ENCODE measurements around the gene INSM1.

INSM1 gene

DNA sequence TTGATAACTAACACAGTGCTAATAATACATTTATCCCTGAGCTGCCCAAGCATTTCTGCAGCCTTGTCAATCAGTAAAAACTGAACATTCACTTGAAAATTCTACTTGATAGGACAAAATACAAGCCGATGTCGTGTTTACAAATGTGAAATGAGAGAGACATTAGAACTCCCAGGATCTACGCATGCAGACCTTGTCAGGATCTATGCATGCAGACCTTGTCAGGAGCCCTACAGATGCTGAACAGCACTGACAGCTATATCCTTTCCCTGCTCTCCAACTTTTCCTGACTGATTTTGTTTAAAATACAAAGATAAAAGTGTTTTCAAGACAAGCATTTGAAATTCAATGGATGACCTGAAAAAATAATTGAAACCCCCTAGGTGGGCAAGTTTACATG lies 28.9 kb downstream of the INSM1 start:
- TF ChIP-seq, protein P1, sequence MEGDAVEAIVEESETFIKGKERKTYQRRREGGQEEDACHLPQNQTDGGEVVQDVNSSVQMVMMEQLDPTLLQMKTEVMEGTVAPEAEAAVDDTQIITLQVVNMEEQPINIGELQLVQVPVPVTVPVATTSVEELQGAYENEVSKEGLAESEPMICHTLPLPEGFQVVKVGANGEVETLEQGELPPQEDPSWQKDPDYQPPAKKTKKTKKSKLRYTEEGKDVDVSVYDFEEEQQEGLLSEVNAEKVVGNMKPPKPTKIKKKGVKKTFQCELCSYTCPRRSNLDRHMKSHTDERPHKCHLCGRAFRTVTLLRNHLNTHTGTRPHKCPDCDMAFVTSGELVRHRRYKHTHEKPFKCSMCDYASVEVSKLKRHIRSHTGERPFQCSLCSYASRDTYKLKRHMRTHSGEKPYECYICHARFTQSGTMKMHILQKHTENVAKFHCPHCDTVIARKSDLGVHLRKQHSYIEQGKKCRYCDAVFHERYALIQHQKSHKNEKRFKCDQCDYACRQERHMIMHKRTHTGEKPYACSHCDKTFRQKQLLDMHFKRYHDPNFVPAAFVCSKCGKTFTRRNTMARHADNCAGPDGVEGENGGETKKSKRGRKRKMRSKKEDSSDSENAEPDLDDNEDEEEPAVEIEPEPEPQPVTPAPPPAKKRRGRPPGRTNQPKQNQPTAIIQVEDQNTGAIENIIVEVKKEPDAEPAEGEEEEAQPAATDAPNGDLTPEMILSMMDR (IDR thresholded peaks at IDR 0.05; ENCODE audit: low read depth, low read length, missing control alignments), result no peak
- no peak for DNase-seq (ENCODE audit: low read depth)
- in situ Hi-C loops (cut with HindIII; ENCODE audit: low sequenced_read_pairs), result no loop called here
- no peak overlapping the region for H3K4me3 ChIP-seq (ENCODE audit: low read depth, low read length)

DNA sequence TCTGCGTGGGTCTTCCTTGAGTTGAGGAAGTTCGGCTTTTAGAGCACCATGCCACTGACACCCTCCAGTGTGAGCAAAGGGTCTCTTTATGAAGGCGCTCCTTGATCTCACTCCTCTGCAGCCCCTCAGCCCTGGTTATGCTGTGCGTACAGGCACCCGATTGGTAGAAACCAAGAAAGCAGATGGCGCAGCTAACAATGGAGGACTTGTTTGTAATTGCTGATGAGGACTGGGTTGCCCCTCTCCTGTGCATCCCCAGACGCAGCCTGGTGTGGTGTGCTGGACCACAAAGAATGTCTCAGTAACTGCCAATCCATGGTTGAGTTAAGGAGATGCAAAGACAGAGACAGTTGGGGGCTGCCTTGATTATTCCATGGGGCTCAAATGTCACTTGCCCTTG lies 30.2 kb downstream of the INSM1 start:
- TF ChIP-seq, protein P1 (IDR thresholded peaks at IDR 0.05; ENCODE audit: low read depth, low read length, missing control alignments), result no peak
- in situ Hi-C loops (cut with HindIII; ENCODE audit: low sequenced_read_pairs), result no loop called here
- DNase-seq (ENCODE audit: low read depth), result no peak
- no peak overlapping the region for H3K4me3 ChIP-seq (ENCODE audit: low read depth, low read length)

DNA sequence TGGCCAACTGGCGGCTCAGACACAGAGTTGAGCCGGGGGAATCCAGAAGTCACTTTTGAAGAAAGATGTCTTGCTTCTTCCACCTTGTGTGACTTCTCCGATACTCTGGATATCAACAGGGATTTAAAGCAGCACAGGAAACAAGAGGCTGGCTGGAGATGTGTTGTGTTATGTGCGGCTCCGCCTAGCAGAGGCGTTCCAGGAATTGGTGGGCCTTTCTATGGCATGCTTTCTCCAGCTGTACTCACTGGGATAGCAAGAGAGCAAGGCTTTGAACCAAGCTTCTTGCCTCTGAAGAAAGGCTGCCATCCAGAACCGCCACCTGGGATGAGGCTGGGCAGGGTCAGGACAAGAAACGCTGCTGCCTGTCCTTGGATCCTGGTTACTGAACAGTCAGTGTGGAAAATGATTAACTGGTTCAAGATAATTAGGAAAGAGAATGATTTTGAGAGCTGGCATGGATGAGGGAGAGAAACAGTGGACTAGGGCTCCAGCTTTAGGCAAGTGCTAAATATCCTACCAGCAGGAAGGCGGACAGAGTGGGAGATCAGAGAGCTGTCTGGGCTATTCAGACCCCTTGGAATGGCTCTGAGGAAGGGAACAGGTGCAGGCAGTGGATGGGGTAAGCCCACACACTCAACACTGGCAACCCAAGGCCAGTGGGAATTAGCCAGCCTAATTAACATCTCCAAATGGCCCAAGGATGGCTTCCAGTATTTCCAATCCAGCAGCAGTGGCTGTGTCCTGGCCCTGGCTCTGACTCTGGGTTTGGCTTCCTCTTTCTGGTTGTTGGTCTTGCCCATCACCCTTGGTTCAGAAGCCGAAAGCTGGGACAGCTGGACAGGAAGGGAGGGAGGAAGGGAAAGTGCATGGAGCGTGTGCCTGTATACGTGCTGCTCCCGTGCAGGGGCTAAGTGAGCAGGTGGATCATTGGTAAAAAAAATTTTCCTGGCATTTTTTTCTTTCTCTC lies 31.9 kb downstream of the INSM1 start:
- no peak for DNase-seq (ENCODE audit: low read depth)
- TF ChIP-seq, protein P1 (IDR thresholded peaks at IDR 0.05; ENCODE audit: low read depth, low read length, missing control alignments), result no peak
- H3K4me3 ChIP-seq (ENCODE audit: low read depth, low read length), result no peak overlapping the region
- in situ Hi-C loops (cut with HindIII; ENCODE audit: low sequenced_read_pairs), result no loop called here

DNA sequence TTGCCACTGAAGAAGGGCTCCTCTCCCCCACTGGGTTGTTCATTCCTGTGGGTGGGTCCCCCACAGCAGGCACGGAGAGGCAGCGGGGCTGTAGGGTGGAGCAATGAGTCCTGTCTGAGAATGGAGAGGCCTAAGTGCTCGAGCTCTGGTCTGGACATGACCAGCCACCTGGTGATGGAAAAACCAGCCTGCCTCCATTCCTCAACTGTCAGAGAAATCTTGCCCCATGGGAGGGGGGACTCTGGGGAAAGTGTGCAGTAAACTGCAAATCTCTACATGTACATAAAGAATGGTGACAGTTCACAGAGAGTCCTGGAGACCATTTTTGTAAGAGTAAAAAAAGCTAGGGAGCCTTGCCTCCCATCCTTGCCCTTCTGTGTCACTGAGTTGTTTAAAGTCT lies 34.1 kb downstream of the INSM1 start:
- TF ChIP-seq, protein P1 (IDR thresholded peaks at IDR 0.05; ENCODE audit: low read depth, low read length, missing control alignments), result no peak
- DNase-seq (ENCODE audit: low read depth), result no peak
- in situ Hi-C loops (cut with HindIII; ENCODE audit: low sequenced_read_pairs), result no loop called here
- no peak overlapping the region for H3K4me3 ChIP-seq (ENCODE audit: low read depth, low read length)

DNA sequence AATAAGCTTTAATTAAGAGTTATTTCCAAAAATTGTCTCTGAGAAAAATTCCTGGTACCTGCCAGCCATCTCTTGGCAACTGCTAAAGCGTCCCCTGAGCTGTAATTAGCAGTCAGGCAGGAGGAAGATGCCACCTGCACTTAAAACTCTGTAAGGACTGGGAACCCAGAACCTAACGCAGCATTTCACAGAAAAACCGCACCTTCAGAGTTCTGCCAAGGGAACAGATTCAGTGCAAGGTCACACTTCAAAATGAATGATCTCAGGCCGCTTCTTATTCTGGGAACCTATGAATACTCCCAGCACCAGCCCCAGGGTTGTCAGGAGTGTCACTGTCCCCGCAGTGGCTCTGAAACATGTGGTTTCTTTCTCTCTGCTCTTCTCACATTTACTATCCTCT lies 36.7 kb downstream of the INSM1 start:
- H3K4me3 ChIP-seq (ENCODE audit: low read depth, low read length), result no peak overlapping the region
- in situ Hi-C loops (cut with HindIII; ENCODE audit: low sequenced_read_pairs), result no loop called here
- no peak for DNase-seq (ENCODE audit: low read depth)
- TF ChIP-seq, protein P1 (IDR thresholded peaks at IDR 0.05; ENCODE audit: low read depth, low read length, missing control alignments), result no peak

DNA sequence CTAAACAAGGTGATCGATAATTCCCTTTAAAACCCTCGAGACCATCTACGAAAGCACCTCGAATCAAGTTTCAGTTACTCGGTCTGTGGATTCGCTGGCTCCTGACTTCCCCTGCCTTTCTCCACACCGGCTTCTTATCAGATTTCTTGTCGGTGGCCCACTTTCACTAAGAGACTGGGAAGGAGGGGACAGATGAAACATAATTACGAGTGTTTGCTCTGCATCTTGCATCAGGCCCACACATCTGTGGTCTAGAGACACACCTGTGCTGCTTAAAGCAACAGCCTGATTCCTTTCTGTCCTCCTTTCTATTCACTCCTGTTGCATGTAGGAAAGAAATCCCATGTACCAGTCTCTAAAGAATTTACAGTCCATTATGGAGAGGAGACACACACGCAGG lies 37.7 kb downstream of the INSM1 start:
- H3K4me3 ChIP-seq (ENCODE audit: low read depth, low read length), result no peak overlapping the region
- TF ChIP-seq, protein P1 (IDR thresholded peaks at IDR 0.05; ENCODE audit: low read depth, low read length, missing control alignments), result no peak
- DNase-seq (ENCODE audit: low read depth), result no peak
- in situ Hi-C loops (cut with HindIII; ENCODE audit: low sequenced_read_pairs), result no loop called here
